Neural progenitor cell (in vitro differentiated cells): ENCODE data around the gene LMF1. TPM values are rescaled to one million over a fixed set of nuclear protein-coding genes. Genes with fewer than 3 reads are reported as not detected.
A peak's percentile ranks its signal among the peaks of the same experiment; 100 is the strongest.

Experiments
- DNase-seq: peaks from one replicate; pipeline ENCODE4 v3.0.0-alpha.2; 2016; ENCODE audit warnings: low spot score
- H2AFZ ChIP-seq: fragments of 200-600 bp; sonication (generic); replicated peaks from 2 replicates; pipeline ENCODE4 v1.6.1; 2016; ENCODE audit warnings: antibody characterized with exemption
- H3F3A ChIP-seq: fragments of 200-600 bp; sonication (generic); 2 replicates; pipeline ENCODE4 v1.6.1; 2016; ENCODE audit warnings: antibody characterized with exemption, low read depth
- H3K27ac ChIP-seq: fragments of 200-600 bp; sonication (generic); 2 replicates; pipeline ENCODE4 v1.5.1; 2016; ENCODE audit warnings: mild to moderate bottlenecking
- H3K27me3 ChIP-seq: fragments of 200-600 bp; sonication (generic); 2 replicates; pipeline ENCODE4 v1.6.1; 2016; ENCODE audit warnings: mild to moderate bottlenecking, moderate library complexity
- H3K36me3 ChIP-seq: fragments of 200-600 bp; sonication (generic); 2 replicates; pipeline ENCODE4 v1.5.1; 2016
- H3K4me1 ChIP-seq: fragments of 200-600 bp; sonication (generic); 2 replicates; pipeline ENCODE4 v1.6.1; 2016; ENCODE audit warnings: mixed run types
- H3K4me2 ChIP-seq: fragments of 200-600 bp; sonication (generic); 2 replicates; pipeline ENCODE4 v1.6.1; 2016
- H3K4me3 ChIP-seq: fragments of 200-600 bp; sonication (generic); 2 replicates; pipeline ENCODE4 v1.5.1; 2016
- H3K79me2 ChIP-seq: fragments of 200-600 bp; sonication (generic); 2 replicates; pipeline ENCODE4 v1.6.1; 2016; ENCODE audit warnings: low read depth
- H3K9ac ChIP-seq: fragments of 200-600 bp; sonication (generic); 2 replicates; pipeline ENCODE4 v1.6.1; 2016
- H3K9me3 ChIP-seq: fragments of 200-600 bp; sonication (generic); 2 replicates; pipeline ENCODE4 v1.5.1; 2016; ENCODE audit warnings: low read depth
- H4K20me1 ChIP-seq: fragments of 200-600 bp; sonication (generic); 2 replicates; pipeline ENCODE4 v1.6.1; 2016; ENCODE audit warnings: low read depth
- H3K27ac Mint-ChIP-seq: 3 replicates; pipeline ENCODE4 v1.8.0; 2021; ENCODE audit warnings: mixed read lengths
- H3K27me3 Mint-ChIP-seq: 2 replicates; pipeline ENCODE4 v1.8.0; 2022; ENCODE audit warnings: low read depth, mild to moderate bottlenecking, inconsistent platforms, moderate library complexity, mixed read lengths; ENCODE audit not compliant: insufficient read depth
- H3K36me3 Mint-ChIP-seq: 3 replicates; pipeline ENCODE4 v1.8.0; 2021; ENCODE audit warnings: mixed read lengths
- H3K4me1 Mint-ChIP-seq: 3 replicates; pipeline ENCODE4 v1.8.0; 2021; ENCODE audit warnings: mixed read lengths
- H3K4me3 Mint-ChIP-seq: 3 replicates; pipeline ENCODE4 v1.8.0; 2021; ENCODE audit warnings: mild to moderate bottlenecking, moderate library complexity, mixed read lengths
- H3K9me3 Mint-ChIP-seq: 3 replicates; pipeline ENCODE4 v1.8.0; 2020; ENCODE audit warnings: mixed read lengths
- CTCF ChIP-seq: fragments of 200-600 bp; sonication (generic); IDR thresholded peaks from 2 replicates; pipeline ENCODE4 v1.5.1; 2017; ENCODE audit warnings: antibody characterized with exemption, mild to moderate bottlenecking
- EZH2 ChIP-seq: fragments of 200-600 bp; sonication (generic); IDR thresholded peaks from 2 replicates; pipeline ENCODE4 v1.6.1; 2017; ENCODE audit warnings: antibody characterized with exemption, mild to moderate bottlenecking, moderate library complexity
- EZH2phosphoT487 ChIP-seq: fragments of 200-600 bp; sonication (generic); IDR thresholded peaks from 2 replicates; pipeline ENCODE4 v1.6.1; 2017; ENCODE audit warnings: antibody characterized with exemption
- total RNA-seq: library from RNA; depleted of rRNA; stranded (reverse); fragments of >200 nt; gene quantifications from 2 replicates; pipeline ENCODE4 v1.2.3, GENCODE V29; 2015; ENCODE audit warnings: low replicate concordance

The LMF1 gene
- total RNA-seq, 1 donor from 2014 or later = 3.4 TPM

- no peak for TF ChIP-seq EZH2
- Histone ChIP-seq H3K9ac (no peak overlapping the region), H3K4me2 (no peak overlapping the region), H3F3A (no peaks in the 10 kb centered on the region), H3K4me1 (no peaks in the 10 kb centered on the region), H3K79me2 (no peaks in the 10 kb centered on the region), H2AFZ (no peak overlapping the region), H3K9me3 (no peaks in the 10 kb centered on the region), H3K27ac (no peak overlapping the region), H3K27me3 (no peaks in the 10 kb centered on the region), H3K36me3 (no peaks in the 10 kb centered on the region), H4K20me1 (no peaks in the 10 kb centered on the region), H3K4me3 (no peak overlapping the region)
- peaks cover 2% of the 10 kb centered on the region for H3K27me3 Mint-ChIP-seq
- H3K27ac Mint-ChIP-seq = peak overlapping the region; percentile 69
- peaks cover 2% of the 10 kb centered on the region for H3K36me3 Mint-ChIP-seq
- H3K9me3 Mint-ChIP-seq = peaks cover 25% of the 10 kb centered on the region
- H3K4me1 Mint-ChIP-seq = no peaks in the 10 kb centered on the region
- DNase-seq = no peak
- H3K4me3 Mint-ChIP-seq = no peak overlapping the region
These were observed 138.0 kb downstream of the LMF1 start for GRCh38 chr16:832652-833336.

DNA sequence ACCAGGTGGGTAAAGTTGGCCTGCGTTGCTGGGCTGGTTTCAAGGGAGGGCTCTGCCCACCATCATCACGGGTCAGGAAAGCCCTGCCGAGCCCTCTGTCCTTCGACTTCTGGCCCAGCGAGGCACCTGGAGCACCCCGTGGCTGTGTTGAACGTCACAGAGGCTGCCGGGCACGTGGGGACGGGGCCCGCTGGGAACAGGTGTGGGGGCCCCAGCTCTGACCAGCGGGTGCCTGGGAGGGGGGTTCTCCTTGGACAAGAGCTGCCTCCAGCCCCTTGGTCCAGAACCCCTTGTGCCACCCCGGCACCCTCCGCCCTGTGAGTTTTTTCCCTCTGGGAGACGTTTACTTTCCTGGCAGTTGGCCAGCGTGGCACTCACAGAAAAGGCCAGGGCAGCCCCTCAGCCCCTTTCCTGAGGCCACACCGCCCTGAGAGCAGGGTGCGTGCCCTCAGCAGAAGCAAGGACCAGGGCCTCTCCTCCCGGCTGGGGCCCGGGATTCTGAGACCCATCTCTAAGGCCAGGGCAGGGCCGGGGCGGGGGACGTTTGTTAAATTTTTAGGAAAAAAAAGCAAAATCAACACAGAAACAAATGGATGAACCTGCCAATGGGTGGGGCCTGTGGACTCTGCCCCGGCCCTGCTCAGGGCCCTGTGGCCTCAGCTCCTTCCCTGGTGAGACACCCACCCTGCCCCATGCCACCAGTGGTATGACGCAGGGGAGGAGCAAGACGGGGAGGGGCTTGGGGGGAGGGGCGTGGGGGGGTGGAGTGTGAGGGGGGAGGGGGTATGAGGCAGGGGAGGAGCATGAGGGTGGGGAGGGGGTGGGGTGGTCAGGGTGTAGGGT lies 139.0 kb downstream of the LMF1 start:
- Histone ChIP-seq H3F3A (no peaks in the 10 kb centered on the region), H3K9me3 (no peaks in the 10 kb centered on the region), H3K9ac (no peak overlapping the region), H2AFZ (no peak overlapping the region), H3K79me2 (no peaks in the 10 kb centered on the region), H3K27ac (no peak overlapping the region), H3K4me2 (no peak overlapping the region), H3K36me3 (no peaks in the 10 kb centered on the region), H4K20me1 (no peaks in the 10 kb centered on the region), H3K27me3 (no peaks in the 10 kb centered on the region), H3K4me1 (no peaks in the 10 kb centered on the region), H3K4me3 (no peak overlapping the region)
- Mint-ChIP-seq H3K36me3 (peaks cover 2% of the 10 kb centered on the region), H3K9me3 (peaks cover 21% of the 10 kb centered on the region), H3K27ac (no peak overlapping the region), H3K27me3 (peaks cover 2% of the 10 kb centered on the region), H3K4me1 (no peaks in the 10 kb centered on the region), H3K4me3 (no peak overlapping the region)
- no peak for DNase-seq
- TF ChIP-seq EZH2phosphoT487 (no peak), EZH2 (no peak), CTCF (no peak)

DNA sequence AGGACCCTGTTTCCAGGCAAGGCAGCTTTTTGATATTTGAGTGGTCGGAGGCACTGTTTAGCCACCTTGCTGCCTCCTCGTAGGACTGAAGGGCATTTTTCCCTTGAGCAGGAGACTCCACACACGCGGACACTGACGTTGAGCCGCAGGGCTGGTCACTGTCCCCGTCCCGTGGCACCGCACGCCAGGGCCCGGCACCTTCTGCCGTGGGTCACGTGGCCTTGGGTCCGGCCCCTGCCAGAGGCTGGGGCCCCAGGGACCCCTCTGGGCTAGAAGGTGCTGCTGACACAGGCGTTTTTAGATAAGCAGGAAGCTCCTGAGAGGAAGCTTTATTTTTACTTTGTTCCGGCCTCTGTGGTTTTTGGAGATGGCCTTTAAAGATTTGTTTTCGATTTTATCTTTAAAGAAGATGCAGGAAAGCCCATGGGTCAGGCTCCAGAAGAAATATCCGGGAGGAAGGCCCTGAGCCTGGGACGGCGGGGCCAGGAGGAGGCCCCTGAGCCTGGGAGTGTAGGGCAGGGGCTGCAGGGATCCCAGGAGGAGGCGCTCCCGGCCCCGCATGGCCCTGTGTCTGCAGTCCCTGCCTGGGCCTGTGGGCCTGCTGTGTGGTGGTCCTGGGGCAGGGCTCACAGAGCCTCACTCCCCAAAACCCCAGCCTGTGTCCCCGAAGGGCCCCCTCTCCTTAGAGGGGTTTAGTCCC lies 139.8 kb downstream of the LMF1 start:
- no peak overlapping the region for H3K9ac ChIP-seq

More for the DNA sequence above, 139.8 kb downstream of the LMF1 start:
- no peak overlapping the region for H3K4me3 ChIP-seq
- H3F3A ChIP-seq = no peaks in the 10 kb centered on the region
- H3K9me3 ChIP-seq = no peaks in the 10 kb centered on the region
- TF ChIP-seq EZH2phosphoT487 = no peak
- TF ChIP-seq EZH2 = no peak
- TF ChIP-seq CTCF = no peak
- Mint-ChIP-seq H3K27ac (no peak overlapping the region), H3K4me1 (peaks cover under 1% of the 10 kb centered on the region), H3K9me3 (peaks cover 13% of the 10 kb centered on the region), H3K27me3 (peaks cover 2% of the 10 kb centered on the region), H3K4me3 (no peak overlapping the region), H3K36me3 (no peaks in the 10 kb centered on the region)
- DNase-seq = no peak
- H3K4me2 ChIP-seq = no peak overlapping the region
- H3K4me1 ChIP-seq = no peaks in the 10 kb centered on the region
- no peaks in the 10 kb centered on the region for H3K79me2 ChIP-seq
- H3K36me3 ChIP-seq = no peaks in the 10 kb centered on the region
- H3K27me3 ChIP-seq = peaks cover under 1% of the 10 kb centered on the region
- no peak overlapping the region for H2AFZ ChIP-seq
- H4K20me1 ChIP-seq = no peaks in the 10 kb centered on the region
- H3K27ac ChIP-seq = no peak overlapping the region
